ENCODE data around the gene PCDH8.
"Not testable (repeated sequence)": the region's sequence is repeated elsewhere in the genome, so short reads cannot be mapped to it uniquely, and the experiment has no call there.

PCDH8 gene

DNA sequence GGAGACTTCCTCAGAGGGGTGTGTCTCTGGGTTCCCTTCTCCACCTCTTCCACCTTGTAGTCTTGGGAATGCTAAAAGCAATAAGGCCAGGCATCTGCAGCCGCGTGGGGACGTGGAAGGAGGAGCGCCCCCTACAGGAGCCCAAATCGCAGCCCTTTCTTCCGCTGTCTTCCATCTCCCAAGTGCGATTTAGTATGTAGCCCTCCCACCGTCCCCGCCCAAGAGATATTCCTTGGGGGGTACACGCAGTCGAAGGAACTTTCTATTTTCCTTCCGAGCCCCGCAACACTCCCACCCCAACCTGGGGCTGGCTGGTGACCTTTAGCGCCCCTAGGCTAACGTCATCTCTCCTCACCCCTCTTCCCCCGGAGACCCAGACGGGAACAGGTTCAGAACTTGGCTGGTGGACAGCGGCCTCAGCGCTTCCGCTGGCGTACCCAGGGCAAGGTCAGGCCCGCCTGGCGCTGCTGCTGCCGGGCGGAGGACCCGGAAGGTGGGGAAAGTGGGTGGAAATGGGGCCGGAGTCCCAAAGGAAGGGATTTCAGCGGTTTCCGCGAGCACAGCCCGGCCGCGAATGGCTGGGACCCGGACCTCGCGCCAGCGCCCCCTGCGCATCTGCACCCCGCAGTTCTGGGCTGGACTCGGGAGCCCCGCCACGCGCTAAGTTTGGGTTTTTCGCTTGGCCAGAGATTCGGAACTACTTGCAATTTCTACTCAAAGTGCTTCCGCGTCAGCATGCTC, 2.1 kb upstream of the PCDH8 start:
- no peak for DNase-seq

GRCh38 chr13:52850072-52850395, 1.6 kb upstream of the PCDH8 start:
- DNase-seq: no peak

- DNase-seq: no peak
Measured at GRCh38 chr13:52849291-52850071, 1.0 kb upstream of the PCDH8 start.

DNA sequence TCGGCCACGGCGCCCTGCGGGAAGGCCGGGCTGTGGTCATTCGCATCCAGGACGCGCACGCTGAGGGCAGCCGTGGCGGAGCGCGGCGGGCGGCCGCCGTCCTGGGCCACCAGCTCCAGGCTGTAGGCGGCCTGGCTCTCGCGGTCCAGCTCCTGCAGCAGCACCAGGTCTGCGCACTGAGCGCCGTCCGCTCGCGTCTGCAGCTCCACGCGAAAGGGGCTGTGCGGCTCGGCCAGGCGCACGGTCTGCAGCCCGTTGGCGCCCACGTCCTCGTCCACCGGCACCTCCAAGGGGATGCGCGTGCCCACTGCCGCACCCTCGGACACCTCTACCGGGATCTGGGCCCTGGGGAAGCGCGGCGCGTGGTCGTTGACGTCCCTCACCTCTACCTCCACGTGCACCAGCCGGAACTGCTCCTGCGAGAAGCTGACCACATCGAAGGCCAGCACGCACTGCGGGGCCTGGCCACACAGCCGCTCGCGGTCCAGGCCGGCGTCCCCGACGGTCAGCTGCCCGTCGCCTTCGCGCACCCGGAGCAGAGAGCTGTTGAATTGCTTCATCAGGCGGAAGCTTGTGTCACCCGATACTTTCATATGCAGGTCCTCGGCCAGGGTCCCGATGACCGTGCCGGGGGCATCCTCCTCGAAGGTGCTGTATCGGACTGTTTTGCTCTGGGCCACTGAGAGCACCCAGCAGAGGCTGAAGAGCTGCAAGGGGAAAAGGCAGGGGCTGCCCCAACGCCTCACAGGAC, 583 bp downstream of the PCDH8 start:
- DNase-seq: no peak

GRCh38 chr13:52847322-52847681, 1.1 kb downstream of the PCDH8 start:
- no peak for DNase-seq

GRCh38 chr13:52846567-52847321, 1.7 kb downstream of the PCDH8 start:
- no peak for DNase-seq

- no peak for DNase-seq
Measured at GRCh38 chr13:52845766-52846566, 2.5 kb downstream of the PCDH8 start.

- no peak for DNase-seq
Measured at GRCh38 chr13:52845334-52845761, 3.1 kb downstream of the PCDH8 start.

DNA sequence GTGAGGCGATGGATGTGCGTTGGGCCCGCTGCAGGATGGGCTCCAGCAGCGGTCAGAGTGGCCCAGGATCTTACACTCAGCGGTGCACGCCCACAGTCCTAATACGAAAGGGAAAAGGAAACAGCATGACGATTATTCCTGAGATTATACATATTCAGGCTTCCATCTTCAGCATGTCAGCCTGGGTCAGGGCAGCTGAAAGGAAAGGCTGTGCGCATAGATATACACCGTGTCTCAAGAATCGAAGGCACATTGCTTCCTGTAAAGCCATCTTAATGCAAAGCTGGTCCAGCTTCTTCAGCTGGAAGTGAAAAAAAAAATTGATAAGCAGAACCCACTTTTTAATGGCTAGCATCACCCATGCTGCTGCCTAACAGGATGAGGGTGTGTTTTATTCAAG, 3.6 kb downstream of the PCDH8 start:
- no peak for DNase-seq

DNA sequence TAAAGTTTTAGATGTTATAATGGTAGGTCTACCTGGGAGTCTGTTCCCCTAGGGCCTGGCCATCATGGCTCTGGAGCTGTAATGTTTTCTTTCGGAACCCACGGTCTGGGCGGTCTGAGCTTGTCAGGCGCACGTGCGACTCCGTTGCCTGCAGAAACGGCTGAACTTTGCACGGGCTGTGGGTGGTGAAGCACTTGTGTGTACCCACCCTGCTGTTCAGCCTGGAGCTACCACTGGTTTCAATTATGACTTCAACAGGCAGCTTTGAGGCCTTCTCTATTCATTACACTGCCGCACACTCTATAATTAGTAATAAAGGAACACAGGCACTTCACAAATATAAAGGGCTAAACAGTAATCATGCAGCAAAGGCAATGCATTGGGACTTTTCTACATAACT, 6.0 kb downstream of the PCDH8 start:
- DNase-seq: no peak

- DNase-seq: no peak
Measured at GRCh38 chr13:52840066-52840465, 8.4 kb downstream of the PCDH8 start.

- DNase-seq: no peak
Measured at GRCh38 chr13:52838433-52839107, 9.9 kb downstream of the PCDH8 start.

- no peak for DNase-seq
Measured at GRCh38 chr13:52837850-52838249, 10.6 kb downstream of the PCDH8 start.

GRCh38 chr13:52835071-52835839, 13.2 kb downstream of the PCDH8 start:
- no peak for DNase-seq

DNA sequence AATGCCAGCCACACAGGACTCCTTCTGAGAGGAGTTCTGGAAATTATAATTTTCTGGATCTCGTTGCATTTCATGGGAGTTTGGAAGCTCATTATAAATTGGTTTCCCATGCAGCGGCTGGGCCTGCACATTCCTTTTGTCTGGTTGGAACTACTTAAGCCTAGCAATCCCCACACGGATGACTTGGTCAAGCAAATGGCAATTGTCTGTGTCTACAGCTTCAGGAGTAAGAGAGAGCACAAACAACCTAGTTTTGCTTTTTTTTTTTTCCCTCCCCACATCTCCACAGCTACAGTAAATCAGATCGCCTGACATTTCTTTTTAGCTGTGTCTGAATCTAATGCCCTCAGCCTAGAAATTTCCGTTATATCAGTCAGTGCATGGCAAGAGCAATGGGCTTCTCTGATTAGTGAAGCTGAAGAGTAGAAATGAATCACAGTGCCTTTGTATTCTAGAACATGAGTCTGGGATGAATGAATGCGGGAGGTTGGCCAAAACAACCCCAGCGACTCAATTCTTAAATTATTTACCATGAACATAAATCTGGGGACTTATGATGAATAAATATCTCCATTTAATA, 15.1 kb downstream of the PCDH8 start:
- no peak for DNase-seq

GRCh38 chr13:52832313-52832712, 16.1 kb downstream of the PCDH8 start:
- no peak for DNase-seq

GRCh38 chr13:52830946-52831345, 17.5 kb downstream of the PCDH8 start:
- DNase-seq: no peak

- DNase-seq: no peak
Measured at GRCh38 chr13:52827839-52828238, 20.6 kb downstream of the PCDH8 start.

- not testable (repeated sequence) for DNase-seq
Measured at GRCh38 chr13:52817886-52818285, 30.6 kb downstream of the PCDH8 start.

- DNase-seq: no peak
Measured at GRCh38 chr13:52815330-52815729, 33.1 kb downstream of the PCDH8 start.
